CD4-positive, alpha-beta T cell (primary cell): ENCODE results near the gene MAP2K2. TPM values are rescaled to one million over a fixed set of nuclear protein-coding genes. Genes with fewer than 3 reads are reported as not detected.
A peak's percentile ranks its signal among the peaks of the same experiment; 100 is the strongest.

Source experiments
- ATAC-seq: fragments of 200-7000 bp; cut with Tn5 transposase; one replicate; pipeline ENCODE4 v1.10.0; 2022; ENCODE audit warnings: mild to moderate bottlenecking; ENCODE audit not compliant: poor library complexity
- CTCF ChIA-PET: fragments of 350-600 bp; sonication (Branson Sonifier 250); formaldehyde crosslinking; loops from one replicate; lab custom pipeline; 2021; ENCODE audit warnings: antibody characterized with exemption, inconsistent platforms; lab: Charles Lee
- POLR2A ChIA-PET: fragments of 350-600 bp; sonication (Branson Sonifier 250); formaldehyde crosslinking; loops from one replicate; lab custom pipeline; 2021; ENCODE audit warnings: antibody characterized with exemption, inconsistent platforms; lab: Charles Lee
- DNase-seq, 14 experiments: peaks; one replicate each; pipeline ENCODE4 v3.0.0-alpha.2; 2013 to 2020; ENCODE audit warnings: mixed read lengths in 2 of 14
- H3K27ac ChIP-seq, 2 donors: one replicate each; pipeline versions ENCODE4 v1.5.1 to v1.7.0; 2013; ENCODE audit warnings: low read length in 2 of 2, low read depth in 1 of 2, mild to moderate bottlenecking in 1 of 2
- H3K27me3 ChIP-seq, 2 experiments: 1 replicate in 1 of 2; 2 replicates in 1 of 2; pipeline versions ENCODE4 v1.6.1 to v1.7.0; 2013; ENCODE audit warnings: low read length in 2 of 2, control low read depth in 1 of 2, mild to moderate bottlenecking in 1 of 2, moderate library complexity in 1 of 2; ENCODE audit not compliant: insufficient read depth in 2 of 2, control insufficient read depth in 1 of 2
- H3K36me3 ChIP-seq: one replicate; pipeline ENCODE4 v1.6.1; 2013; ENCODE audit warnings: low read length, control low read depth; ENCODE audit not compliant: insufficient read depth
- H3K4me1 ChIP-seq: one replicate; pipeline ENCODE4 v1.6.1; 2013; ENCODE audit warnings: low read length, control low read depth; ENCODE audit not compliant: insufficient read depth
- H3K4me3 ChIP-seq: one replicate; pipeline ENCODE4 v1.5.1; 2013; ENCODE audit warnings: mild to moderate bottlenecking, low read length, moderate library complexity
- H3K9me3 ChIP-seq, 2 experiments: 1 replicate in 1 of 2; 2 replicates in 1 of 2; pipeline versions ENCODE4 v1.6.1 to v1.7.0; 2013; ENCODE audit warnings: low read length in 2 of 2, mild to moderate bottlenecking in 2 of 2, control low read depth in 1 of 2, moderate library complexity in 1 of 2; ENCODE audit not compliant: control insufficient read depth in 1 of 2, insufficient read depth in 1 of 2
- H3K27ac Mint-ChIP-seq: one replicate; pipeline ENCODE4 v1.8.0; 2020; ENCODE audit warnings: mixed read lengths
- H3K27me3 Mint-ChIP-seq: one replicate; pipeline ENCODE4 v1.8.0; 2021; ENCODE audit warnings: mixed read lengths
- H3K36me3 Mint-ChIP-seq: one replicate; pipeline ENCODE4 v1.8.0; 2021; ENCODE audit warnings: low read depth, mixed read lengths
- H3K4me1 Mint-ChIP-seq: one replicate; pipeline ENCODE4 v1.8.0; 2021; ENCODE audit warnings: low read depth, mixed read lengths
- H3K4me3 Mint-ChIP-seq: one replicate; pipeline ENCODE4 v1.8.0; 2020; ENCODE audit warnings: mild to moderate bottlenecking, mixed read lengths
- H3K9me3 Mint-ChIP-seq: one replicate; pipeline ENCODE4 v1.8.0; 2020; ENCODE audit warnings: mixed read lengths
- CTCF ChIP-seq: fragments of 200-600 bp; IDR thresholded peaks from one replicate; pipeline ENCODE4 v1.8.0; 2022; ENCODE audit warnings: antibody characterized with exemption, mild to moderate bottlenecking
- intact Hi-C, 2 experiments: fragments of 100-400 bp; cut with DNase I in 1 of 2; cut with micrococcal nuclease in 1 of 2; formaldehyde crosslinking; loops; one replicate each; pipeline versions ENCODE4 v1.15.1 to v1.9.0; 2023 to 2025; cut with DNase I, micrococcal nuclease
- total RNA-seq, 174 experiments: library from RNA in 2 of 174; stranded (reverse) in 2 of 174; gene quantifications; one replicate each; pipeline ENCODE4 v1.2.3 and lab custom pipeline; 2021 to 2026

The MAP2K2 gene
- total RNA-seq, 2 experiments from 2014 or later: 72.7 to 77.6 TPM

DNA sequence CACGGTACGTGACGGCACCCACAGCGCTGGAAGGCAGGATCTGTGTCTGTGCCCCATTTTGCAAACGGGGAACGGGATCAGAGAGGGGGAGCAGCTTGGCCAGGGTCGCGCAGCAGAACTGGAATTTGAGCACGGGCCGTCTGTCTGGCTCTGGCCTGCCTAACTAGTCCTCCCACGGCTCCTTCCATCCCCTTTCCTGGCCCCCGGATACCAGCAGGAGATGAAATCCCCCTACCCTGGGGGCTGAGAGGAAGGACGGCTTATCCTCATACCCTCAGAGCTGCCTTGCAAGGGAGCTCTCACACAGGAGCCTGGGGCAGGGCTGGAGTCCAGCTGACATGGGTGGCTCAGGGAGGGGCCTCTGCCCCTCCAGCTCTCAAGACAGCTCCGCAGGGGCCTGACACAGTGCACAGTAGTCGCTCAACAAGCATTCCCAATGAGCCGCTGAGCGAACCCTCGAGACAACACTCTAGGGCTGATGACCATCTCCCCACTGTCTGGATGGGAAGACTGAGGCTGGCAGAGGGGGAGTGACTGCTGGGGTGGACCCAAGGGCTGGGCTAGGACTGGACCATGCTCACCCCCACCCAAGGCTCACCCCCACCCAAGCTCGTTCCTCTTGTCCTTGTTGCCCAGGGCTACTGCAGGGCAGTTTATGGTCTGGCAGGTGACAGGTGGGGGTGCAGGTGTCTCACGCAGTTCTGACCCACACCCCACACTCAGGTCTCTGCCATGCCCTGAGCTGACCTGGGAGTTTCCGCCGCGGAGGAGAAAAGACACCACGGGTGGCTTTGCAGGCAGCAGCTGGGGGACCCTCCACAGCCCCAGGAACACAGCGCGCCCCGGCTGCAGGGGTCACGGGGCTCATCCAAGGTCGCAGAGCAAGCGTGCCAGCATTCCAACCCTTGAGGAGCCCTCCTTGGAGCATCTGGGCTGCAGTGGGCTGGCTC lies 61.2 kb downstream of the MAP2K2 start:
- Histone ChIP-seq H3K9me3 (no peaks in the 10 kb centered on the region), H3K4me3 (peak overlapping the region; percentile 65), H3K36me3 (peaks cover 25% of the 10 kb centered on the region), H3K4me1 (peaks cover 70% of the 10 kb centered on the region), H3K27me3 (no peaks in the 10 kb centered on the region), H3K27ac (peak overlapping the region in 1 of 2 donors; percentile 43)
- DNase-seq (peak in 1 of 14 experiments; percentile 36), ATAC-seq (no peak)
- peaks cover 17% of the 10 kb centered on the region for H3K4me1 Mint-ChIP-seq
- H3K9me3 Mint-ChIP-seq: no peaks in the 10 kb centered on the region
- H3K27ac Mint-ChIP-seq: peak overlapping the region; percentile 51
- ChIA-PET POLR2A (interaction anchor here (1.1 to 1.5 kb wide), 4 partner anchors 26 to 75 kb away, joined by 3 to 6 read pairs (median 4); no protein-coding TSS in a partner anchor), CTCF (interaction anchor here (1.0 kb wide), 1 partner anchor 78 kb away, joined by 3 read pairs; no protein-coding TSS in a partner anchor)
- peaks cover 11% of the 10 kb centered on the region for H3K36me3 Mint-ChIP-seq
- no peak for TF ChIP-seq CTCF
- peak overlapping the region; percentile 89 for H3K4me3 Mint-ChIP-seq
- intact Hi-C loops: no loop called here
- no peaks in the 10 kb centered on the region for H3K27me3 Mint-ChIP-seq

DNA sequence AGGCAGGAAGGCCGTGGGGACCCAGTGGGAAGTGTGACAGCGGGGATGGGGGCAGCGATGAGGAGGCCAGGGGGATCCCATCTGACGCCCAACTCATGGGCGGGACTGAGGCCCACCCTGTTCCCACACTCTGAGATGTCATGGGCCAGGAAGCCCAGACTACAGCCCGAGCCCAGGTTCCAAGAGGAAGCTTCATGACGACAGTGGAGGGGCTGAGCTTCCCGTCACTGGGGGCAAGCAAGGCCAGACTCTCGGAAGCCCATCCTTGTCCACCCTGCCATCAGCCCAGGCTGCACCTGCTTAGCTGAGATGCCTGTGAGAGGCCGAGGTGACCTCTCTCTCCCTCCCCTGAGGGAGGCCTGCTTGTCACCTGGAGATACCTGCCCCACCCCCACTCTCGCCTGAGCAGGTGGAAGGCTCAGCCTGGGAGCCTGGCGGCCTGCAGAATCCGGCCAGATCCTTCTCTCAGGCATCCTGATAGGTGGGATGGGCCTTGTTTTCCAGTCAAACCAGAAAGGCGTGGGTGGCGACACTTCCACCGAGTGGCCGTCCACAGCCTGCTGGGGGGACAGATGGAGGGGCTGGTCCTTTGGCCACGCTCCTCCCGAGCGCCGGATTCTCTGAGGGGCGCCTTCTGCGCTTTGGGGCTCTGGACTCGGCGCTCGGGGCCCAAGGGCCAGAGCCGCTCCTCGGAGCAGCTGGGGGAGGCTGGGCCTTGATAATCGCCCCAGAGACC lies 62.1 kb downstream of the MAP2K2 start:
- Histone ChIP-seq H3K4me1 (peaks cover 71% of the 10 kb centered on the region), H3K4me3 (no peak overlapping the region), H3K27ac (peak overlapping the region; percentile 29 to 43), H3K27me3 (no peaks in the 10 kb centered on the region), H3K9me3 (no peaks in the 10 kb centered on the region), H3K36me3 (peaks cover 27% of the 10 kb centered on the region)
- ChIA-PET POLR2A (interaction anchor here (1.1 kb wide), 2 partner anchors 27 to 72 kb away, joined by 3 read pairs; no protein-coding TSS in a partner anchor), CTCF (no interaction called here)
- TF ChIP-seq CTCF: no peak
- Mint-ChIP-seq H3K4me3 (peak overlapping the region; percentile 30), H3K27ac (peak overlapping the region; percentile 51), H3K36me3 (peaks cover 18% of the 10 kb centered on the region), H3K9me3 (no peaks in the 10 kb centered on the region), H3K4me1 (peaks cover 22% of the 10 kb centered on the region), H3K27me3 (no peaks in the 10 kb centered on the region)
- ATAC-seq (no peak), DNase-seq (peak in 1 of 14 experiments; percentile 39)
- intact Hi-C loops: no loop called here

DNA sequence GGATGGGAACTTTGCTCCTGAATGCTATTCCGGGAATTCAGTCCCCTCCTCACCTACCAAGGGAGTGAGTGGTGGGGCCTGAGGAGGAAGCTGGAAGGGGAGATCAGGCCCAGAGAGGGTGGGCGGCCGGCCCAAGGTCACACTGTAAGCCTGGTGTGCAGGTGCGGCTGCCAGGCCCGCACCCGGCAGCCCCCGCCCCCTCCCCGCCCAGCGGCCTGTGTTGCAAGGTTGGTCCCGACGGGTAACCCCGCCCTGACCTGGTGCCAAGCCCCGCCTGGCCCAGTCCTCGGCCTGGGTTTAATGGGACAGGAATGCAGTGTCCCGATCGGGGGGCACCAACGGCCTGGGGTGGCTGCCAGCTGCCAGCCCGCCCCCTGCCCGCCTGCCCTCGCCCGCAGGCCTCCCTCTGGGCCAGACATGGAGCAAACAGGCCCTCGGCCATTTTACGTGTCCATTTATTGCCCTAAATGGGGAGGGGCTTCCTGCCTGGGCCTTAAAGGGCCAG lies 62.7 kb downstream of the MAP2K2 start:
- Histone ChIP-seq H3K9me3 (no peaks in the 10 kb centered on the region), H3K4me1 (peaks cover 71% of the 10 kb centered on the region), H3K27ac (peak overlapping the region; percentile 43 to 73), H3K27me3 (no peaks in the 10 kb centered on the region), H3K36me3 (peaks cover 29% of the 10 kb centered on the region), H3K4me3 (no peak overlapping the region)
- Mint-ChIP-seq H3K4me1 (peaks cover 22% of the 10 kb centered on the region), H3K9me3 (no peaks in the 10 kb centered on the region), H3K27ac (peak overlapping the region; percentile 75), H3K27me3 (no peaks in the 10 kb centered on the region), H3K4me3 (peak overlapping the region; percentile 25), H3K36me3 (peaks cover 18% of the 10 kb centered on the region)
- ChIA-PET POLR2A (interaction anchor here (0.6 kb wide), 1 partner anchor 8 kb away, joined by 3 read pairs; no protein-coding TSS in a partner anchor), CTCF (no interaction called here)
- ATAC-seq (no peak), DNase-seq (peak in 5 of 14 experiments; percentile 27 to 65 (median 52))
- intact Hi-C loops: no loop called here
- no peak for TF ChIP-seq CTCF
